ENCODE results near the gene PRDM13.

The PRDM13 gene

DNA sequence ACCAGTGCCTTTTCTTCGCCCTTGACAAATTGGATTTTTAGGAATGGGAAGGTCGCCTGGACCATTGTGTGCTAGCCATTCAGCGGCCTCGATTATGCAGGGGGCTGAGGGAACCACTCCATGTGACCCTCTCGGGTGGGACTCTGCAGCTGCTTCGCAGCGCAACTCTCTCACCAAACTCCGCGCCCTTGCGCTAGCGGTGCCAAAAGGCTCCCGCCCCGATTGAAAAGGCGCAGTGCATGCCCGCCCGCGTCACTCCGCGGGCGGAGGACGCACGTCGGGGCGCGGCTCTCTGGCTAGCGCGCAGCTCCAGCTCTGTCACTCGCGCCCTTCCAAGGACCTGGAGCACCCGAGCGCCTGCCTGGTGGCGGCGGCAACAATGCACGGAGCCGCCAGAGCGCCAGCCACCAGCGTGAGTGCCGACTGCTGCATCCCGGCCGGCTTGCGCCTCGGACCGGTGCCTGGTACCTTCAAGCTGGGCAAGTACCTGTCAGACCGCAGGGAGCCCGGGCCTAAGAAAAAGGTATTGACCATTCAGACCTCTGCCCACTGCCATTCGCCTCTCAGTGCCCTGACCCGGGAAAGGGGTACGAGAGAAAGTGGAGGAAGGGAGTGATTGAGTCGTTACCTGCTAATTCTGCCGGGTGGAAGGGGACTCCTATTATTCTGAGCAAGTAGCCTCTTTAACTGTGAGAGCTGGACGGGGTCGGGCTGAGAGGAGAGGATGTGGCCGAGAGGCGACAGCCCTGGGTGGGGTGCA, at the start of gene PRDM13:
Gene PRDM13, plus strand, starts transcription at position 178 of the 760 bp plus-strand sequence. Its CDS starts 202 bp downstream, at position 380.
- H3K27ac ChIP-seq: no peak within 1 kb of the TSS
- TF ChIP-seq, protein P1, sequence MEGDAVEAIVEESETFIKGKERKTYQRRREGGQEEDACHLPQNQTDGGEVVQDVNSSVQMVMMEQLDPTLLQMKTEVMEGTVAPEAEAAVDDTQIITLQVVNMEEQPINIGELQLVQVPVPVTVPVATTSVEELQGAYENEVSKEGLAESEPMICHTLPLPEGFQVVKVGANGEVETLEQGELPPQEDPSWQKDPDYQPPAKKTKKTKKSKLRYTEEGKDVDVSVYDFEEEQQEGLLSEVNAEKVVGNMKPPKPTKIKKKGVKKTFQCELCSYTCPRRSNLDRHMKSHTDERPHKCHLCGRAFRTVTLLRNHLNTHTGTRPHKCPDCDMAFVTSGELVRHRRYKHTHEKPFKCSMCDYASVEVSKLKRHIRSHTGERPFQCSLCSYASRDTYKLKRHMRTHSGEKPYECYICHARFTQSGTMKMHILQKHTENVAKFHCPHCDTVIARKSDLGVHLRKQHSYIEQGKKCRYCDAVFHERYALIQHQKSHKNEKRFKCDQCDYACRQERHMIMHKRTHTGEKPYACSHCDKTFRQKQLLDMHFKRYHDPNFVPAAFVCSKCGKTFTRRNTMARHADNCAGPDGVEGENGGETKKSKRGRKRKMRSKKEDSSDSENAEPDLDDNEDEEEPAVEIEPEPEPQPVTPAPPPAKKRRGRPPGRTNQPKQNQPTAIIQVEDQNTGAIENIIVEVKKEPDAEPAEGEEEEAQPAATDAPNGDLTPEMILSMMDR (conservative IDR thresholded peaks at IDR 0.05): no peak

- TF ChIP-seq, protein P1 (conservative IDR thresholded peaks at IDR 0.05): no peak
- no peak overlapping the region for H3K27ac ChIP-seq
These were observed 47.6 kb upstream of the PRDM13 start for GRCh38 chr6:99559057-99559456.

GRCh38 chr6:99560668-99561067, 46.0 kb upstream of the PRDM13 start:
- TF ChIP-seq, protein P1 (conservative IDR thresholded peaks at IDR 0.05): no peak
- no peak overlapping the region for H3K27ac ChIP-seq

- TF ChIP-seq, protein P1 (conservative IDR thresholded peaks at IDR 0.05): no peak
- H3K27ac ChIP-seq: peak overlapping the region; percentile 66
These were observed 43.4 kb upstream of the PRDM13 start for GRCh38 chr6:99563056-99563723.

GRCh38 chr6:99568103-99568933, 38.3 kb upstream of the PRDM13 start, which contains the start of gene CCNC:
CCNC (minus strand) TSS chr6:99568660; CDS start chr6:99568527, 133 bp downstream.
- H3K27ac ChIP-seq: peak within 1 kb of the TSS; percentile 93
- TF ChIP-seq, protein P1 (conservative IDR thresholded peaks at IDR 0.05): no peak

- no peak overlapping the region for H3K27ac ChIP-seq
- TF ChIP-seq, protein P1 (conservative IDR thresholded peaks at IDR 0.05): no peak
These were observed 32.5 kb upstream of the PRDM13 start for GRCh38 chr6:99573980-99574617.
